Measurements from ENCODE around the gene HAGHL.

The HAGHL gene

GRCh38 chr16:726438-727290 lies at the start of gene HAGHL, which contains the start of gene CCDC78:
TSS of gene HAGHL (plus strand) at chr16:727106. CDS start at chr16:727510, 404 bp downstream.
TSS of gene CCDC78 (minus strand) at chr16:726443. CDS start at chr16:726367, 76 bp downstream.
- DNase-seq (ENCODE audit: low read depth): peak; percentile 45

- no peak for DNase-seq (ENCODE audit: low read depth)
Observed at GRCh38 chr16:677316-678190, 49.4 kb upstream of the HAGHL start.

GRCh38 chr16:678209-678857 lies 48.6 kb upstream of the HAGHL start:
- DNase-seq (ENCODE audit: low read depth): no peak

GRCh38 chr16:678858-679813 lies 47.8 kb upstream of the HAGHL start:
- DNase-seq (ENCODE audit: low read depth): peak; percentile 67

- DNase-seq (ENCODE audit: low read depth): no peak
Observed at GRCh38 chr16:679814-680624, 46.9 kb upstream of the HAGHL start, which contains the start of gene STUB1. TSS of gene STUB1 (plus strand) at chr16:680410. CDS start at chr16:680526, 116 bp downstream.

GRCh38 chr16:680625-680945 lies 46.3 kb upstream of the HAGHL start:
- no peak for DNase-seq (ENCODE audit: low read depth)

- no peak for DNase-seq (ENCODE audit: low read depth)
Observed at GRCh38 chr16:680967-681745, 45.8 kb upstream of the HAGHL start.

GRCh38 chr16:681746-682427 lies 45.0 kb upstream of the HAGHL start:
- no peak for DNase-seq (ENCODE audit: low read depth)

GRCh38 chr16:682493-683395 lies 44.2 kb upstream of the HAGHL start:
- no peak for DNase-seq (ENCODE audit: low read depth)

GRCh38 chr16:683396-684070 lies 43.4 kb upstream of the HAGHL start:
- no peak for DNase-seq (ENCODE audit: low read depth)

- peak; percentile 77 for DNase-seq (ENCODE audit: low read depth)
Observed at GRCh38 chr16:684071-684794, 42.7 kb upstream of the HAGHL start, which contains the start of gene JMJD8. TSS of gene JMJD8 (minus strand) at chr16:684334. CDS start at chr16:684319, 15 bp downstream.

- DNase-seq (ENCODE audit: low read depth): no peak
Observed at GRCh38 chr16:684961-685696, 41.8 kb upstream of the HAGHL start.

GRCh38 chr16:685967-686366 lies 40.9 kb upstream of the HAGHL start:
- DNase-seq (ENCODE audit: low read depth): no peak

- no peak for DNase-seq (ENCODE audit: low read depth)
Observed at GRCh38 chr16:686459-687260, 40.2 kb upstream of the HAGHL start.

GRCh38 chr16:687499-687898 lies 39.4 kb upstream of the HAGHL start:
- DNase-seq (ENCODE audit: low read depth): no peak
